HepG2 (cell line): Measurements from ENCODE around the gene TMEM151A. TPM values are rescaled to one million over a fixed set of nuclear protein-coding genes. Genes with fewer than 3 reads are reported as not detected.
A peak's percentile ranks its signal among the peaks of the same experiment; 100 is the strongest.

ENCODE experiments used
- ATM ChIP-seq: fragments of 450-650 bp; IDR thresholded peaks from 2 replicates; pipeline ENCODE4 v1.7.1; 2017; ENCODE audit warnings: mild to moderate bottlenecking, borderline replicate concordance
- NCOA2 ChIP-seq: sonication (generic); formaldehyde crosslinking; IDR thresholded peaks from 2 replicates; pipeline ENCODE4 v1.8.0; 2022; ENCODE audit warnings: inconsistent platforms
- PHF20 ChIP-seq: sonication (generic); formaldehyde crosslinking; IDR thresholded peaks from 2 replicates; pipeline ENCODE4 v1.5.0; 2020; ENCODE audit warnings: mild to moderate bottlenecking, missing genetic modification reagents
- RFXAP ChIP-seq: sonication (generic); formaldehyde crosslinking; IDR thresholded peaks from 2 replicates; pipeline ENCODE4 v1.4.0; 2020; ENCODE audit warnings: missing genetic modification reagents, borderline replicate concordance
- ZMYM4 ChIP-seq: sonication (generic); formaldehyde crosslinking; IDR thresholded peaks from 2 replicates; pipeline ENCODE4 v1.8.1; 2023; ENCODE audit warnings: mild to moderate bottlenecking, missing genetic modification reagents
- ZNF292 ChIP-seq: sonication (generic); formaldehyde crosslinking; IDR thresholded peaks from 2 replicates; pipeline ENCODE4 v1.8.1; 2022; ENCODE audit warnings: mild to moderate bottlenecking, low read depth, missing genetic modification reagents, borderline replicate concordance
- ZSCAN9 ChIP-seq: IDR thresholded peaks from 2 replicates; pipeline ENCODE4 v1.6.1; 2016; ENCODE audit warnings: borderline replicate concordance
- polyA plus RNA-seq, 8 experiments: library from polyadenylated mRNA; depleted of rRNA in 3 of 8; stranded (reverse) in 7 of 8; unstranded in 1 of 8; fragments of >200 nt; fragmentation: Illumina TruSeq in 4 of 8; extraction: Trizol in 4 of 8; gene quantifications; 2 replicates each; pipeline versions ENCODE4 v1.2.1 to v1.2.3, GENCODE V29; 2011 to 2016; ENCODE audit warnings: low read depth in 4 of 8, missing spikeins in 1 of 8, mixed read lengths in 1 of 8; ENCODE audit not compliant: insufficient read depth in 1 of 8
- total RNA-seq, 5 experiments: library from RNA; depleted of rRNA; stranded (reverse); fragments of >200 nt; fragmentation: Illumina TruSeq; extraction: Trizol; gene quantifications; 2 replicates each; pipeline ENCODE4 v1.2.3, GENCODE V29; 2016; ENCODE audit warnings: low read depth in 1 of 5
- TF ChIP-seq, protein P1 (sequence below): sonication (generic); formaldehyde crosslinking; conservative IDR thresholded peaks from 2 replicates; pipeline ENCODE4 v1.4.0; 2020; ENCODE audit warnings: missing genetic modification reagents
- TF ChIP-seq, protein P2 (sequence below): sonication (generic); formaldehyde crosslinking; conservative IDR thresholded peaks from 2 replicates; pipeline ENCODE4 v1.5.0; 2020; ENCODE audit warnings: missing genetic modification reagents
- TF ChIP-seq, protein P3 (sequence below): sonication (generic); formaldehyde crosslinking; IDR thresholded peaks from 2 replicates; pipeline ENCODE4 v1.4.0; 2020; ENCODE audit warnings: missing genetic modification reagents, borderline replicate concordance
- TF ChIP-seq, protein P4 (sequence below): sonication (generic); formaldehyde crosslinking; IDR thresholded peaks from 2 replicates; pipeline ENCODE4 v1.4.0; 2020; ENCODE audit warnings: mild to moderate bottlenecking, missing genetic modification reagents
- TF ChIP-seq, protein P5 (sequence below): sonication (generic); formaldehyde crosslinking; IDR thresholded peaks from 2 replicates; pipeline ENCODE4 v1.4.0; 2020; ENCODE audit warnings: missing genetic modification reagents

Gene TMEM151A
- total and polyA plus RNA-seq, 2 of the 13 experiments (the other 11 are each of a cell fraction or from before 2014, with no cell fraction given): 0.18 to 0.33 TPM

DNA sequence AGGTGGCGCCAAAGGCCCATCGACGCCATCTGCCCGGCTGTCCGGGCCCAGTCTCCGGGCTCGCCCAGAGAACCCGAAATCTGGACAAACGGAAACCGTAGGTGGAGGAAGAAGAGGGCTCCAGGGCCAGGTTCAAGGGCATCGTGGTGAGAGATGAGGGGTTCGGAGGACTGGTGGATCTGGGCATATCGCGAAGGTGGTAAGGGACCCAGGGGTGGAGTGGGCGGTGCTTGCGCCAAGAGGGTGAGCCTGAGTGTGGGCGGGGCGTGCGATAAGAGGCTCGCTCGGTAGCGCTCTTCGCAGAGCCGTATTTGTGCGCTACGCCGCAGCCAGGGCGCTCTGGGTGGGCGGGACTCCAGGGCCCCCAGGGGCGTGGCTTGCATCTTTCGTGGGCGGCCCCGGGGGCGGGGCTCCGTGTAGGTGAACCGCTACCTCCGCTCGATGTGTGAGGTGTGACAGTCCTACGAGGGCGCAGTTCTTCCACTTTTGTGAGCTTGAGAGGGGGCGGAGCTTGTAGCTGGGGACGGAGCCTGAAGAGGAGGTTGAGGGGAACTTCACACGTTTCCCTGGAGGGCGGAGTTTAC lies 20.4 kb downstream of the TMEM151A start (continued):
- TF ChIP-seq, protein P1, sequence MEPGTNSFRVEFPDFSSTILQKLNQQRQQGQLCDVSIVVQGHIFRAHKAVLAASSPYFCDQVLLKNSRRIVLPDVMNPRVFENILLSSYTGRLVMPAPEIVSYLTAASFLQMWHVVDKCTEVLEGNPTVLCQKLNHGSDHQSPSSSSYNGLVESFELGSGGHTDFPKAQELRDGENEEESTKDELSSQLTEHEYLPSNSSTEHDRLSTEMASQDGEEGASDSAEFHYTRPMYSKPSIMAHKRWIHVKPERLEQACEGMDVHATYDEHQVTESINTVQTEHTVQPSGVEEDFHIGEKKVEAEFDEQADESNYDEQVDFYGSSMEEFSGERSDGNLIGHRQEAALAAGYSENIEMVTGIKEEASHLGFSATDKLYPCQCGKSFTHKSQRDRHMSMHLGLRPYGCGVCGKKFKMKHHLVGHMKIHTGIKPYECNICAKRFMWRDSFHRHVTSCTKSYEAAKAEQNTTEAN (CRISPR knock-in tag): no peak
- TF ChIP-seq, protein P2, sequence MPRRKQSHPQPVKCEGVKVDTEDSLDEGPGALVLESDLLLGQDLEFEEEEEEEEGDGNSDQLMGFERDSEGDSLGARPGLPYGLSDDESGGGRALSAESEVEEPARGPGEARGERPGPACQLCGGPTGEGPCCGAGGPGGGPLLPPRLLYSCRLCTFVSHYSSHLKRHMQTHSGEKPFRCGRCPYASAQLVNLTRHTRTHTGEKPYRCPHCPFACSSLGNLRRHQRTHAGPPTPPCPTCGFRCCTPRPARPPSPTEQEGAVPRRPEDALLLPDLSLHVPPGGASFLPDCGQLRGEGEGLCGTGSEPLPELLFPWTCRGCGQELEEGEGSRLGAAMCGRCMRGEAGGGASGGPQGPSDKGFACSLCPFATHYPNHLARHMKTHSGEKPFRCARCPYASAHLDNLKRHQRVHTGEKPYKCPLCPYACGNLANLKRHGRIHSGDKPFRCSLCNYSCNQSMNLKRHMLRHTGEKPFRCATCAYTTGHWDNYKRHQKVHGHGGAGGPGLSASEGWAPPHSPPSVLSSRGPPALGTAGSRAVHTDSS: no peak
- no peak; the same call in 1 of the 2 replicates for TF ChIP-seq ZSCAN9 (CRISPR knock-in tag)
- TF ChIP-seq, protein P3, sequence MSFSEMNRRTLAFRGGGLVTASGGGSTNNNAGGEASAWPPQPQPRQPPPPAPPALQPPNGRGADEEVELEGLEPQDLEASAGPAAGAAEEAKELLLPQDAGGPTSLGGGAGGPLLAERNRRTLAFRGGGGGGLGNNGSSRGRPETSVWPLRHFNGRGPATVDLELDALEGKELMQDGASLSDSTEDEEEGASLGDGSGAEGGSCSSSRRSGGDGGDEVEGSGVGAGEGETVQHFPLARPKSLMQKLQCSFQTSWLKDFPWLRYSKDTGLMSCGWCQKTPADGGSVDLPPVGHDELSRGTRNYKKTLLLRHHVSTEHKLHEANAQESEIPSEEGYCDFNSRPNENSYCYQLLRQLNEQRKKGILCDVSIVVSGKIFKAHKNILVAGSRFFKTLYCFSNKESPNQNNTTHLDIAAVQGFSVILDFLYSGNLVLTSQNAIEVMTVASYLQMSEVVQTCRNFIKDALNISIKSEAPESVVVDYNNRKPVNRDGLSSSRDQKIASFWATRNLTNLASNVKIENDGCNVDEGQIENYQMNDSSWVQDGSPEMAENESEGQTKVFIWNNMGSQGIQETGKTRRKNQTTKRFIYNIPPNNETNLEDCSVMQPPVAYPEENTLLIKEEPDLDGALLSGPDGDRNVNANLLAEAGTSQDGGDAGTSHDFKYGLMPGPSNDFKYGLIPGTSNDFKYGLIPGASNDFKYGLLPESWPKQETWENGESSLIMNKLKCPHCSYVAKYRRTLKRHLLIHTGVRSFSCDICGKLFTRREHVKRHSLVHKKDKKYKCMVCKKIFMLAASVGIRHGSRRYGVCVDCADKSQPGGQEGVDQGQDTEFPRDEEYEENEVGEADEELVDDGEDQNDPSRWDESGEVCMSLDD: peak; percentile 56; the same call in 1 of the 2 replicates
- 0 out of 2 replicates have a peak, but pooled peaks have one; percentile 43 for TF ChIP-seq PHF20
- peak; percentile 45; the same call in 1 of the 2 replicates for TF ChIP-seq RFXAP (CRISPR knock-in tag)
- TF ChIP-seq, protein P4, sequence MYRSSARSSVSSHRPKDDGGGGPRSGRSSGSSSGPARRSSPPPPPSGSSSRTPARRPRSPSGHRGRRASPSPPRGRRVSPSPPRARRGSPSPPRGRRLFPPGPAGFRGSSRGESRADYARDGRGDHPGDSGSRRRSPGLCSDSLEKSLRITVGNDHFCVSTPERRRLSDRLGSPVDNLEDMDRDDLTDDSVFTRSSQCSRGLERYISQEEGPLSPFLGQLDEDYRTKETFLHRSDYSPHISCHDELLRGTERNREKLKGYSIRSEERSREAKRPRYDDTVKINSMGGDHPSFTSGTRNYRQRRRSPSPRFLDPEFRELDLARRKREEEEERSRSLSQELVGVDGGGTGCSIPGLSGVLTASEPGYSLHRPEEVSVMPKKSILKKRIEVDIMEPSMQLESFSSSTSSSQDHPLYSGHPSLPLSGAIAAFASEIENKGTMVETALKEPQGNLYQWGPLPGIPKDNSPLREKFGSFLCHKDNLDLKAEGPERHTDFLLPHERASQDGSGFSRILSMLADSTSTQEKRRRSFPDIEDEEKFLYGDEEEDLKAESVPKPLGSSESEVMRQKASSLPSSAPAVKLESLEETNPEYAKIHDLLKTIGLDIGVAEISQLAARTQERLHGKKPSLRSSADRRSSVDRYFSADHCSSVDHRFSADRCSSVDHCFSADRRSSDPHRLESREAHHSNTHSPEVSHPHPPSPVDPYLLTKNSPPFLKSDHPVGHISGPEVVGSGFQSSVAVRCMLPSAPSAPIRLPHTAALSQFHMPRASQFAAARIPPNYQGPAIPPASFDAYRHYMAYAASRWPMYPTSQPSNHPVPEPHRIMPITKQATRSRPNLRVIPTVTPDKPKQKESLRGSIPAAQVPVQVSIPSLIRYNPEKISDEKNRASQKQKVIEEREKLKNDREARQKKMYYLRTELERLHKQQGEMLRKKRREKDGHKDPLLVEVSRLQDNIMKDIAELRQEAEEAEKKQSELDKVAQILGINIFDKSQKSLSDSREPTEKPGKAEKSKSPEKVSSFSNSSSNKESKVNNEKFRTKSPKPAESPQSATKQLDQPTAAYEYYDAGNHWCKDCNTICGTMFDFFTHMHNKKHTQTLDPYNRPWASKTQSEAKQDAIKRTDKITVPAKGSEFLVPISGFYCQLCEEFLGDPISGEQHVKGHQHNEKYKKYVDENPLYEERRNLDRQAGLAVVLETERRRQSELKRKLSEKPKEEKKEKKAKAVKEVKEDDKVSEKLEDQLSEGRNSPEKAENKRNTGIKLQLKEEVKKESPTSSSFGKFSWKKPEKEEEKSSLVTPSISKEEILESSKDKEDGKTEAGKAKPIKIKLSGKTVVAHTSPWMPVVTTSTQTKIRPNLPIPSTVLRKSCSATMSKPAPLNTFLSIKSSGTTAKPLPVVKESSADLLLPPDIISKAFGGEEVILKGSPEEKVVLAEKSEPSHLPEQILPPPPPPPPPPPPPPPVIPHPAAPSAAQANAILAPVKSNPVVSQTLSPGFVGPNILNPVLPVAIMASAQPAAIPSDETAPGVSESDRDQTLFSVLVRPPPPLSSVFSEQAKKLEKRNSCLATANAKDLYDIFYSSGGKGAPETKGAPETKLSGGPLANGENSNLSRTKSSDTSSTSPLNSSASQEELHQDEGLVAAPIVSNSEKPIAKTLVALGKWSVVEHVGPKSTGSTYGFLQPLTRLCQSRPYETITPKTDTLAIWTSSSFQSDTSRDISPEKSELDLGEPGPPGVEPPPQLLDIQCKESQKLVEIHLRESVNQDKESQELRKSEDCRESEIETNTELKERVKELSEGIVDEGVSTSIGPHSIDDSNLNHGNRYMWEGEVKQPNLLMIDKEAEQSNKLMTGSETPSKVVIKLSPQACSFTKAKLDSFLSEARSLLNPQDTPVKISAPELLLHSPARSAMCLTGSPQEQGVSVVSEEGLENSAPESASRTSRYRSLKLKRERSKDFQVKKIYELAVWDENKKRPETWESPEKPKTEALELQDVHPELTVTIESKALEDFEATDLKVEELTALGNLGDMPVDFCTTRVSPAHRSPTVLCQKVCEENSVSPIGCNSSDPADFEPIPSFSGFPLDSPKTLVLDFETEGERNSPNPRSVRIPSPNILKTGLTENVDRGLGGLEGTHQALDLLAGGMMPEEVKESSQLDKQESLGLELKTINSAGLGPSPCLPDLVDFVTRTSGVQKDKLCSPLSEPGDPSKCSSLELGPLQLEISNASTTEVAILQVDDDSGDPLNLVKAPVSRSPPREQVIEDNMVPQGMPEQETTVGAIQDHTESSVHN (CRISPR knock-in tag): no peak
- TF ChIP-seq, protein P5, sequence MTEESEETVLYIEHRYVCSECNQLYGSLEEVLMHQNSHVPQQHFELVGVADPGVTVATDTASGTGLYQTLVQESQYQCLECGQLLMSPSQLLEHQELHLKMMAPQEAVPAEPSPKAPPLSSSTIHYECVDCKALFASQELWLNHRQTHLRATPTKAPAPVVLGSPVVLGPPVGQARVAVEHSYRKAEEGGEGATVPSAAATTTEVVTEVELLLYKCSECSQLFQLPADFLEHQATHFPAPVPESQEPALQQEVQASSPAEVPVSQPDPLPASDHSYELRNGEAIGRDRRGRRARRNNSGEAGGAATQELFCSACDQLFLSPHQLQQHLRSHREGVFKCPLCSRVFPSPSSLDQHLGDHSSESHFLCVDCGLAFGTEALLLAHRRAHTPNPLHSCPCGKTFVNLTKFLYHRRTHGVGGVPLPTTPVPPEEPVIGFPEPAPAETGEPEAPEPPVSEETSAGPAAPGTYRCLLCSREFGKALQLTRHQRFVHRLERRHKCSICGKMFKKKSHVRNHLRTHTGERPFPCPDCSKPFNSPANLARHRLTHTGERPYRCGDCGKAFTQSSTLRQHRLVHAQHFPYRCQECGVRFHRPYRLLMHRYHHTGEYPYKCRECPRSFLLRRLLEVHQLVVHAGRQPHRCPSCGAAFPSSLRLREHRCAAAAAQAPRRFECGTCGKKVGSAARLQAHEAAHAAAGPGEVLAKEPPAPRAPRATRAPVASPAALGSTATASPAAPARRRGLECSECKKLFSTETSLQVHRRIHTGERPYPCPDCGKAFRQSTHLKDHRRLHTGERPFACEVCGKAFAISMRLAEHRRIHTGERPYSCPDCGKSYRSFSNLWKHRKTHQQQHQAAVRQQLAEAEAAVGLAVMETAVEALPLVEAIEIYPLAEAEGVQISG (CRISPR knock-in tag): no peak
- no peak for TF ChIP-seq ATM
- TF ChIP-seq ZMYM4: no peak
- peak; percentile 9; the same call in 1 of the 2 replicates for TF ChIP-seq NCOA2 (CRISPR knock-in tag)
- no peak for TF ChIP-seq ZNF292 (CRISPR knock-in tag)
